Stimulated activated CD8-positive, alpha-beta memory T cell treated with anti-CD3 and anti-CD28 coated beads, Interleukin-12 subunit alpha, Interleukin-12 subunit beta, amount 100 ng/mL, for 24 hours (primary cell): ENCODE measurements around the gene TASOR2.

ENCODE experiments used
- DNase-seq: peaks from one replicate; pipeline ENCODE4 v3.0.0-alpha.2; 2020; ENCODE audit errors: extremely low read depth

The TASOR2 gene

GRCh38 chr10:5656737-5657579, 27.7 kb upstream of the TASOR2 start:
- DNase-seq: no peak

GRCh38 chr10:5658871-5659618, 25.6 kb upstream of the TASOR2 start:
- DNase-seq: no peak

DNA sequence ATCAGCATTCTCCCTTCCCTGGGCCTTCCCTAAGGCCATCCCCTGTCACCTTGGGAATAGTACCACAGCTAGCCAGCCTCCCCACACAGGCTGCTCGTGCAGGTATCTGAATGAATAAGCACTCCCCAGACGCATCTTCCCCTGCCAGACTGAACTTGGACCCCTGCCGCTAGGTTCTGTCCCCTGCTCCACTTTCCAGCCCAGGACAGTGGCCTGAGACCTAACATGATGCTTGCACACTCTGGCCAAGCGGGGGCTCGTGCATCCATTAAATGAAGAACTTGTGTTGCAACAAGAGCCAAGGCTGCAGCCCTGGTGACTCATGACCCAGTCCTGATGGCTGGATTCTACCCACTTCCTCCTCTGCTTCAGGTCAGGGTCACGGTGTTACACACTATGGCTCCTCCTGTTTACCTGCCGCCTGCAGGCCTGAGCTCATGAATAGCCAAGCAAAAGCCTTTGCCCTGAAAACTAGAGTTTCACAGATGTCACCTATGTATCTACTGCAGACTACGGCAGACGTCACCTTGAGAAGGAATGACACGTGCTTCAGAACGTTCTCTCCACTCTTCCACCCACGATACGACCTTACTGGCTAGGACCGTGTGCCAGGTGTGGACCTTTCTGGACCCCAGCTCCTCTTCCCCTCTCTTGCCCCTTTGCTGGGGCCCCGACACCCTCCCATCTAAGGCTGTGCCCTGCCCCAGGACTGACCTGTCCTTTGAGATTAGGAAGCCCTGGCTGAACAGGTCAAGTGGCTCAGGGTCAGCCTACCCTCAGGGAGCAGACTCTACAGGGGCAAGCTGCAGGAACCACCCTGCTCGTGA, 24.7 kb upstream of the TASOR2 start:
- DNase-seq: no peak

GRCh38 chr10:5661043-5661442, 23.6 kb upstream of the TASOR2 start:
- DNase-seq: no peak

GRCh38 chr10:5662708-5663579, 21.7 kb upstream of the TASOR2 start:
- no peak for DNase-seq

- DNase-seq: no peak
These were observed 20.8 kb upstream of the TASOR2 start for GRCh38 chr10:5663692-5664427.

DNA sequence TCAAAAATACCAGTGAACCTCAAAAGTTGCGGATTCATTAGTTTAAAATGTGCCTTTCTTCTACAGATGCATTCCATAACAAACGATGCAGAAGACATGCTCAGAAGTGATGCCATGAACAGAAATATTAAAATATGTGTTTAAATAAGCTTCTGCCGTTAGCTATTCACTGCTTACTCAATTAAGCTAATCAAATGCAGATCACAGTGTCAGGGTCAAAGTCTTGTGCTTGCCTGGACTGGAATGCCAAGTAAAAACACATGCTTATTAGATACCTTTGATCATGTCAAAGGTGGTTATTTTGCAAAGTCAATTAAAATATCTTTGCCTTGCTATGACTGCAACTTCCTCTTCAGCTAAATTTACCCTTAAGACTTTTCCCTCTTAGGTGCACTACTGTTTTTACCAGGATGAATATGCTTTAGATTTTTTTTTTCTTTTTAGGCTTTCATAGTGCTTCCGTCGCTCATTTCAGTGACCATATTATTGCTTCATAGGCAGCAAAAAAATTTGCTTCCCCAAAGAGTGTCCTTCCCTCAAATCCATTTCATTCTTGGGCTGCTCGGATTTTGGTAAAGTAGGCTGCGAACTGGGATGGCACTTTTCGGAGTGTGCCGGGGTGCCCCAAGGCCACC, 19.1 kb upstream of the TASOR2 start:
- DNase-seq: no peak

DNA sequence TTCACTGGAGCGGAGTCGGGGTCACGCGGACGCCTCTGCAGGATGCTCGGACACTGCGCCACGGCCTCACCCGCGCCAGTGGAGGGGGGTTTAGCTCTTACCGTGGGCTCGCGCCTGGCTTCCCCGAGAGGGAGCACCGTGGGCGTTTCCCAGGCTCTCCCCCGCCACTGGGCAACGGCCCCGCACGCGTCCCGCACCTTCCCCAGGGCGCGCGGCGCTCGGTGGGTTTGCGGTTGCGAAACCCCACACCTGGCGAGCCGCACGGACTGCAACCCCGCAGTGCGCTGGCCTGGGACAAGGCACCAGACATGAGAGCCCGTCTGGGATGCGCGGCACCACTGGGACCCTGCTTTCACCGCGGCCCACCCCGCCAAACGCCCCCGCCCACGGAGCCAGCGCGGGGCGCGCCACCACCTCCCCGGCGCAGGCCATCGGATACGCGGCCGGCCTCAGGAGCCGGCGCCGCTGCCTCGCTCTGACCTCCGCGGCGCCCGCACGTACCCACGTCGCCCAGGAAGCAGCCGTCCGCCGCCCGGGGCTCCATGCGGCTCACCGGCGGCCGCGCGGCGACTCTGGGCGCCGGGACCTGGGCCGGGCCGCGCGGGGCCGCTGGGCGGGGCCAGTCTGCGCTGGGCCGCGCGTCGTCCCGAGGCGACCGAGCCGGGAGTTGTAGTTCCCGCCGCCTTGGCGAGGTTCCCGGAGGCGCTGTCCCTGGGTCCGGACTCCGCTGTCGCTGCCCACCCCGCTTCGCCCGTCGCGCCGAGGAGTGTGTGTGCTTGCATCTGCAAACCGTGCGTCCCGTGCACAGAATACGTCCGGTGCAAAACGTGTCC, 18.4 kb upstream of the TASOR2 start, which contains the start of gene ASB13:
Gene ASB13, minus strand, starts transcription at position 588 of the 833 bp plus-strand sequence. Its CDS starts 44 bp downstream, at position 544.
- DNase-seq: no peak

DNA sequence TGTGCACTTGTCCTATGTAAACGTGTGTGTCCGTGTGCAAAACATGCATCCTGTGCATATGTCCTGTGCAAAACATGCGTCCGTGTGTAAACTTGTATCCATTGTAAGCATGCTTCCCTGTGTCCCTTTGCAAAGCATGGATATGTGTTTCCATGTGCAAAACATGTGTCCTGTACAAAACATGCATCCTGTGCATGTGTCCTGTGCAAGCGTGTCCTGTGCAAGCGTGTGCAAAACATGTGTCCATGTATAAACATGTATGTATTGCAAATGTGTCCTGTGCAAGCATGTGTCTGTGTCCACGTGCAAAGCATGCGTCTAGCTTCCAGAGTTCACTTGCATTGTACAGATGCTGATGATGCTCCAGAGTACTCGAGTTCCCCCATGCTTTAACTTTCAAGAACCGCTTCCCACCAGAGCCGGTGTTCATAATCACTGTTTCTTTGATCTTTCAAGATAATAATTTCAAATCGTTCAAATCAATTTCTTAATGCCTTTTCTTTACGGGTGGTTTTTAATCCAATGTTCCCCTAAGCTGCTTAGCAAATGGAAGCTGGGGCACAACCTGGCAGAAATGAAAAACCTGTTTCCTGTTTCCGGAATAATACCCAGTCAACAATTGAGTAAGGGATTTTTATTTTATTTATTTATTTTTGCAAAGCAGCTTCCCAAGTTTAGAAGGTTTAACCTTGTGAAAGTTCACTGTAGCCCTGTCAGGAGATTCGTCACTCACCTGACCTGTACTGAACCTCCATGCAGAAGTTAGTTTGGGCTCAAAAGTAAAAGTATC, 17.6 kb upstream of the TASOR2 start:
- no peak for DNase-seq

- DNase-seq: no peak
These were observed 16.2 kb upstream of the TASOR2 start for GRCh38 chr10:5668429-5668828.

- no peak for DNase-seq
These were observed 15.0 kb upstream of the TASOR2 start for GRCh38 chr10:5669604-5670003.

- no peak for DNase-seq
These were observed 13.8 kb upstream of the TASOR2 start for GRCh38 chr10:5670662-5671375.

- DNase-seq: no peak
These were observed 6.1 kb upstream of the TASOR2 start for GRCh38 chr10:5678397-5679036.

GRCh38 chr10:5679037-5679435, 5.6 kb upstream of the TASOR2 start:
- DNase-seq: no peak

- DNase-seq: no peak
These were observed 5.0 kb upstream of the TASOR2 start for GRCh38 chr10:5679606-5680005.

DNA sequence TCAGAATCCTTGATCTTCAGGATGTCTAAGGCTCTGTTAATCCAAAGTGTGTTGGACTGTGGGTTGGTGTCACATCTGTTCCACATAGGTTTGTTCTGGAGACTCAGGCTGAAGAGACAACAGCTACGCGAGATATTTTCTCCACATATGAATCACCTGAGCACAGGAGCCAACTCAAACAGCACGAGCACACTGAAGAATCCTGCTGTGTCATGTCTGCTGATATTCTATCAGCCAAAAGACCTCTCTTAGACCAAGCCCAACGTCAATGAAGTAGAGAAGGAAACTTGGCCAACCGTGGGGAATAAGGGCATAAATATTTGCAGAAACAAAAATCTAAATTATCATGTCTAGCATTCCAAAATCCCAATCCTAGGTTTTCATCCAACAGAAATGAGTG, 2.7 kb upstream of the TASOR2 start:
- DNase-seq: no peak

GRCh38 chr10:5683065-5683464, 1.6 kb upstream of the TASOR2 start:
- DNase-seq: no peak
